Stimulated activated CD8-positive, alpha-beta memory T cell treated with anti-CD3 and anti-CD28 coated beads, Interleukin-2, amount 100 ng/mL, for 48 hours (primary cell): ENCODE results near the gene AQP3.
"Not testable (repeated sequence)": the region's sequence is repeated elsewhere in the genome, so short reads cannot be mapped to it uniquely, and the experiment has no call there.

ENCODE experiments used
- DNase-seq, 2 donors: peaks; one replicate each; pipeline ENCODE4 v3.0.0-alpha.2; 2020; ENCODE audit warnings: low read depth in 2 of 2

Gene AQP3

DNA sequence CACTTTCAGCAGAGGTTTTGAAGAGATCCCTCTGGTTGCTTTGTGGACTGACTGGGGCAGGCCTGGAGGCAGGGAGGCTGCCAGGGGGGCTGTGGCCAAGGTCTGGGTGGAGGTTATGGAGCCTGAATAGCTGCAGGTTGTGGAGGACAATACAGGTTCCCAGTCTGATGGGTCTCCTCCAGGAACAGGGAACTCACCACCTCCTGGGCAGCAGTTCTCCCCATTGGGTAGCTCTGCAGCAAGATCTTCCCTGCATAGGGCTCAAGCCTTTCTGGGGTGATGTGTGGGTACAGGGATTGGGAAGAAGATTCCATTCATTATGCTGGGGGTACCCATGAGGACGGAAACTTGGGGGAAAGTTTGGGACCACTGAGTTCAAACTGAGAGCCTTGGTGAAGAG lies 6.8 kb downstream of the AQP3 start:
- no peak for DNase-seq

GRCh38 chr9:33440204-33440603 lies 7.2 kb downstream of the AQP3 start:
- no peak for DNase-seq

- no peak for DNase-seq
These were observed 7.7 kb downstream of the AQP3 start for GRCh38 chr9:33439731-33440130.

DNA sequence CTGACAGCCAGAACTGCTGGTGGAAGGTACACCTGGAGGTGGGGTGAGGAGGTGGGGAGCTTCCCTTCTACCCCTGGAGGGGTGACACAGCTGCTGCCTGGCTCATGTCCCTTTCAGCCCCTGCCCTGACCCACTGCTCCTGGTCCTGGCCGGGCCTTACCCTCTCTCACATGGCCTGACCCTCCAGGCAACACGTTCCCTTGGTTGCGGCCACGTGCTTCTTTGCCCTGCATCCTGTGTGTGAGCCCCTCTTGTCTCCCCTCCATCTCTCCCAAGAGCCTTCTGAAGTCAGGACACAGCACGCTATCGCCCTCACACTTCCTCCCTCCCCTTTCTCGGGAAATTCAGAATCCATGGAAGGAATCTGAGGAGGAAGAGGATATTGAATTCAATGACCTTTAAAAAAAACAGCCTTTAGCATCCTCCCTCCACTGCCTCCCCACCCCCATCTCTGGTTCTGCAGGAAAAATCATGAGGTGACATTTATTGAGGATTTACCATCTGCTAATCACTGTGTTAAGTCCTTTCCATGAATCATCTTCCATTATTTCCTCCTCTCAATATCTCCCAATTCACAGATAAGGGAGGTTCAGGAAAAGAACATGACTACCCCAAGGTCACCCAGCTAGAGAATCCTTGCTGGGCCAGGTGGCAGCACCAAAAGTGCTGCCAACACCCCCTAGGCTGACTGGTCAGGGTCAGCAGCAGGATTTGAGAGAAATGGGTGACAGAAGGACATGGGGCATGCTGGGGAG lies 8.3 kb downstream of the AQP3 start:
- no peak for DNase-seq

- no peak for DNase-seq
These were observed 9.5 kb downstream of the AQP3 start for GRCh38 chr9:33437898-33438297.

DNA sequence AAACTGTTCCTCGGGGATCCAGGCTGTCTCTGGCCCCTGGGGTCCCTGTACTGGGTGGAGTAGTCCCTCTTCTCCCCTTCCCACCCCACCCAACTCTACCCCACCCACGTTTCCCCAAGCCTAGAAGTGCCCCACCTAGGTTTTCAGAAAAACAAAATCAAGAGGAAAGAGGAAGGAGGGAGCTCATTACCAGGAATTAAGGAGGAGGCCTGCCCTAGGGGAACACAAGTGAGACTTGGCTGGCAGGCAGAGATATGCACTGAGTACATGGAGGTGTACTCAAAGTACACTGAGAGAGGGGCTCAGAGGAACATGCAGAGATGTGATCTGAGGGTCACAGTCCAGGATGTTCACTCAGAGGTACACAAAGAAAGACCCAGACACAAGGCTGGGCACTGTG lies 10.2 kb downstream of the AQP3 start:
- DNase-seq: no peak

DNA sequence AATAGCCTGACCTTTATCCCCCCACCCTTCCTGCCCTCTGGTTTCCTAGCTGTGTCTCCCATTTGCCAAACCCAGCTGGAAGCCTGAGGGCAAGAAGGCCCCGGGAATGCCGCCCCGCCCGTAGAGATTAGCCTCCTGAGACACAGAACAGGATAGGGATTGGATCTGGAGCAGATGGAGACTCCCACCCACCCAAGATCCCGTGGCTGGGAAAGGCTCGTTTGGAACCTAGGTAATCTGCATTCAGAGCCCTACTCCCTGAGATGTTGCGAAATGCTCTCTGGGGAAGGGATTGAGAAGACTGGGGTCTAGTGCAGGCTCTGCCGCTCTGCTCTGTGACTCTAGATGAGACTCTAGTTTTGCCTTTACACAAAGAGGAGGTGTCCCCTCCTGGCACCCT lies 10.9 kb downstream of the AQP3 start:
- no peak for DNase-seq

- DNase-seq: no peak
These were observed 11.5 kb downstream of the AQP3 start for GRCh38 chr9:33435821-33436277.

- DNase-seq: no peak
These were observed 12.9 kb downstream of the AQP3 start for GRCh38 chr9:33434317-33435105.

- DNase-seq: no peak
These were observed 13.5 kb downstream of the AQP3 start for GRCh38 chr9:33433871-33434270.

GRCh38 chr9:33431420-33431819 lies 16.0 kb downstream of the AQP3 start:
- DNase-seq: no peak

DNA sequence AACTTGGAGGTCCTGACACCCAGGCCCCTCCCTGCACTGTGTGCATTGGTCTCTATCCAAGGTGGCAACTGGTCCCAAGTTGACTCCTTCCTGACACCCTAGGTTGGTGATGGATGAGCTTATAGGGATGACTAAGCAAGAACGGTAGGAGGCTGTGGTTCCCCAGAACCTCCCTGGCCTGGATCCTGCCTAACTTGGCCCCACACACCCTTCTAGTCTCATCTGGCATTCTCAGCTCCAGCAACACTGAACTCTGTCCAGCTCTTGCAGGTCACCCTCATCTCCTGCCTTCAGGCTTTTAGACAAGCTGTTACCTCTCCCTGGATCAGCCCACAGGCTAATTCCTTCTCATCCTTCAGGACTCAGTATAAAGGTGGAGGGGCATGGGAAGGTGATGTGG lies 16.5 kb downstream of the AQP3 start:
- no peak for DNase-seq

GRCh38 chr9:33429256-33429985 lies 18.0 kb downstream of the AQP3 start:
- no peak for DNase-seq

DNA sequence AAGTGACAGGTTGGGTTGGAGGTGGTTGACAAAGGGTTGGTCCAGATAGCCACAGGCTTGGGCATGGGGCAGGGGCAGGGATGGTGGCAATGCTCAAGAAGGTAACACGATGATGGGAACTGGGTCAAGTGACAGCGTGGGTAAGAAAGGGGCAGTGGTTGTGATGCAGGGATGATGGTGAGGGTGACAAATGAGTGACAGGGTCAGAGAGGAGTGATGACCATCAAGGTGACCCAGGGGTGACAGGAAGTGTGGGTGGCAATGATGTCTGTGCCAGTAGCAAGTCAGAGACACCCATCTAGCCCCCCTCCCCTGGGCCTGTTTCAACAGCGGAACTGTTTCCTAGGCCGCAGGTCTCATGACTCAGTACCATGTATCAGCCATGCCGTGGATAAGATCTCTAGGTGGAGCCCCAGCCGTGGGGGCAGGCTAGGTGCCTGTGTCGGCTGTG lies 20.5 kb downstream of the AQP3 start:
- peak in 1 of 2 donors; percentile 13 for DNase-seq

DNA sequence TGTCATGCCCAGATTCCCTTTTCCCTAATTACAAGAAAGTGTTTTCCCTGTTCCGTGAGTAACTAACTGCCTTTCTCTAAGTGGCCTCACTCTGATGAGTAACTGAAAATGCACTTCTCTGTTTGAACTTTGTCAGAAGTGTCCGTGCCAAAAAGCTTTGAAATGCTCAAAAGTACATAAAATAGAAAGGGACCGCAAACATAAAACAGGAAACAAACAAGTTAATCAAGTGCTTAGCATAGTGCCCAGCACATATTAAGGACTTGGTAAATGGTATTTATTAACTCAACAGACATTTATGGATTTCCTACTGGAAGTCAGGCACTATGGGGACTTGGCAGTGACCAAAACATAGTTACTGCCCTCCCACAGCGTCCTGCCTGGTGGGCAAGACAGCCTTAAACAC lies 22.3 kb downstream of the AQP3 start:
- DNase-seq: no peak

DNA sequence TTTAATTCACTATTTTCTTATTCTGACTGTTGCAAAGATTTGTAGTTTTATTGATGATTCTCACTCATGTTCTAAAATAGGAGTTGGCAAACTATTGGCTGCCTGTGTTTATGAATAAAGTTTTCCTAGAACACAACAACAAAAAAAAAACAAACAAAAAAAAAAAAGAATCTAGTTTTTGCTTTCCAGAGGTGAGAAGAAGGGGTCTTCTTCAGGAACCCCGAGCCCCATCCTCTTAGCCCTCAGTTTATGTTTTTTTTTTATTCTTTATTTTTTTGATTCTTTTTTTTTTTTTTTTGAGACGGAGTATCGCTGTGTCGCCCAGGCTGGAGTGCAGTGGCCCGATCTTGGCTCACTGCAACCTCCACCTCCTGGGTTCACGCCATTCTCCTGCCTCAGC lies 22.9 kb downstream of the AQP3 start:
- DNase-seq: not testable (repeated sequence)

- DNase-seq: not testable (repeated sequence)
These were observed 23.4 kb downstream of the AQP3 start for GRCh38 chr9:33424043-33424442.

GRCh38 chr9:33419708-33420303 lies 27.6 kb downstream of the AQP3 start:
- no peak for DNase-seq

DNA sequence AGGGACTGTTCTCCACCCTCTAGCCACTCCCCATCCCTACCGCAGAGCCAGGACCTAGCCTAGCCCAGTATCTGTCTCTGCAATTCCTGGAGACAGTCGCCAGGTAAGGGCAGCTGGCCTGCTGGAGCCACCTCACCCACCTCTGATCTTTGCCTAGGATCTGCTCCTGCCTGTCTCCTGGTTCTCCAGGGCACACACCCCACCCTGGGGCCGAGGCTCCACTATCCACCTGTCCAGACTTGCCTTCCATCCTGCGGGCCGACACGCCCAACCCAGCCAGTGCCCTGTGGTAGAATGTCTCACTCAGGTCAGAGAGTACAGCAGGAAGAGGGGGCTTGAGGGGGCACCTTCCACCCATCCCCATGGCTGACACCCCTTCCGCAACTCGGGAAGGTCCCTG lies 29.3 kb downstream of the AQP3 start:
- no peak for DNase-seq

DNA sequence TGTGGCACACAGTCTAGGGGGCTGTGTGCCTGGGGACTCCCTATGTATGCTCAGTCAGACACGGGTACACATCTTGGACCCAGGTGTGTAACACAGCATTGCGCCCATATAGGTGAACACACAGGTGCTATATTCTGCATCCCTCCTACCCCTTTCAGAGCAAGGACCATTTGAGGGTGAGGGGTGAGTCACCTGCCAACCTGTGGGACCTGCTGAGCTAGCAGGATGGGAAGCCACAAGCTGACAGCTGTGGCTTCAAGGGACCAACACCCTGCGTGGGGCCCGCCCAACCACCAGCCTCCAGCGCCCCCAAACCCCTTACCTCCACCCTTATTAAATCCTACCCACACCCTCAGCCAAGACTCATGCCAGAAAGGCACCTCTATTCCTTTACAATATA lies 30.4 kb downstream of the AQP3 start:
- no peak for DNase-seq

GRCh38 chr9:33415501-33416038 lies 31.8 kb downstream of the AQP3 start:
- DNase-seq: peak; percentile 80 to 91
